CD4-positive, alpha-beta T cell treated with Interleukin-21 for 1 hour (primary cell): ENCODE results near the gene SIM1.

Experiments used
- DNase-seq: peaks from one replicate; pipeline ENCODE4 v3.0.0-alpha.2; 2020

SIM1 gene

GRCh38 chr6:100455230-100456124 lies 9.2 kb downstream of the SIM1 start:
- no peak for DNase-seq

DNA sequence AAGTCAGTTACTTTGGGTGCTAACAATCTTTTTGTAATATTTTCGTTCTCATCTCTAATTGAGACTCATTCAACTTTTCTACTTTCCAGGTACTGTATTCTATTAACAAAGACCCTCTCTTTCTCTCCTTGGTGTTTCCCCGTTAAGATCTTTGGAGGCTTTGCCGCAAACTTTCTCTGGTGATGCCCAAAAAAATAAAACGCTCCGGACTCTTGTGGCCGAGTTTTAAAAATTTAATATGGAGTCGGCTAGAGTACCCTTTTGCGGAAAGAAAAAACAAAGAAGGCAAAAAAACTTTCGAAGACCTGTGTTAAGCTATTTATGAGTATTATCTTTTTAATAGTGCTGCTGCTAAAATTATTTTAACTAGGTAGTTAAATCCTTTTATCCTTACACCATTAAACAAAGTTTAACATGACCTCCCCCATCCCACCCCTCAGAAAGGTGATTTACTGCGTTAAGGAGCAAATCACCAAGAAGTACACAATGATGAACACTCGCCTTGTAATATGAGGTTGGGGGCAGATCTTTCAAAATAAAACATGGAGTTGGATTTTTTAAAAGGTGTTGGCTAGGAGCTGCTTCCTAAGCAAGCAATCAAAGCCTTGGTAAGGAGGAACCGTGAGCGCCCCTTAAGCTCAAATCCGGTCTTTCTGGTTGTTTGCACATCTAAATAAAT lies 10.0 kb downstream of the SIM1 start:
- no peak for DNase-seq

GRCh38 chr6:100453701-100454521 lies 10.8 kb downstream of the SIM1 start:
- DNase-seq = no peak

DNA sequence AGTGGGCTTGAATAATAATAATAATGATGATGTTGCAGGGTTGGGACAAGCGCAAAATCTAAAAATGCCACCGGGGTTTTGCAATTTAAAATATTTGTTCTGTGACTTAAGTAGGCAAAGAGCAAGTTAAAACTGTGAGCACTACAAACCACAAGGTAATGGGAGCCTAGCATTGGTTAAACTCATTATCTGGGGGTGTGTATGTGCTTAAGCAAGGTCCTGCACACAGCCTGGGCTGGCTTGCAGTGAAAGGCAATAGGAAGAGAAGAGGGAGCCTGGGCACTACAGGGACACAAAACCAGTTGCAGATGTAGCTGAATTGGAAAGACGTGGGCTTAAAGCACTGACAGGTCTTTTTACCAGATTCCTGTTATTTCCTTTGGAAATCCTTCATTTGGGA lies 11.7 kb downstream of the SIM1 start:
- DNase-seq = no peak

- DNase-seq = no peak
These were observed 13.1 kb downstream of the SIM1 start for GRCh38 chr6:100451577-100451976.

DNA sequence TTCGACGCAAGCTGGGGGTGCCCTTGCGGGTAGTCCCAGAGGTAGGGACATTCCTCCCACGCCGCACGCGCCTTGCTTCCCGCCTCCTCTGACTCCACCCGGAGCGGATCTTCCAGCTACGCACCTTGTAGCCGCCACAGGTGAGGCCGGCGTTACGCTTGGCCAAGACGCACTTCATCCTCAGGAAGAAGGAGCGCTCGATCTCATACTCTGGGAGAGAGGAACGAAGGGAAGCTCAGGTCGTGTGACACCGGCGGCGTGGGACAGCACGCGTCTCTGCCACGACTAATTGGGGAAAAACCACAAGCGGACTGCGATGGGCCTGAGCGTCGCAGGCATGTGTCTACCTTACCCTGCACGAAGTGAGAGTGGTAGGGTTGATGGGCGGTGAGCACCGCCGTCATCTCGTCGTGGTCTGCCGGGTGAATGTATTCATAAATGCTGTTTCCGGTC lies 15.5 kb downstream of the SIM1 start:
- no peak for DNase-seq

DNA sequence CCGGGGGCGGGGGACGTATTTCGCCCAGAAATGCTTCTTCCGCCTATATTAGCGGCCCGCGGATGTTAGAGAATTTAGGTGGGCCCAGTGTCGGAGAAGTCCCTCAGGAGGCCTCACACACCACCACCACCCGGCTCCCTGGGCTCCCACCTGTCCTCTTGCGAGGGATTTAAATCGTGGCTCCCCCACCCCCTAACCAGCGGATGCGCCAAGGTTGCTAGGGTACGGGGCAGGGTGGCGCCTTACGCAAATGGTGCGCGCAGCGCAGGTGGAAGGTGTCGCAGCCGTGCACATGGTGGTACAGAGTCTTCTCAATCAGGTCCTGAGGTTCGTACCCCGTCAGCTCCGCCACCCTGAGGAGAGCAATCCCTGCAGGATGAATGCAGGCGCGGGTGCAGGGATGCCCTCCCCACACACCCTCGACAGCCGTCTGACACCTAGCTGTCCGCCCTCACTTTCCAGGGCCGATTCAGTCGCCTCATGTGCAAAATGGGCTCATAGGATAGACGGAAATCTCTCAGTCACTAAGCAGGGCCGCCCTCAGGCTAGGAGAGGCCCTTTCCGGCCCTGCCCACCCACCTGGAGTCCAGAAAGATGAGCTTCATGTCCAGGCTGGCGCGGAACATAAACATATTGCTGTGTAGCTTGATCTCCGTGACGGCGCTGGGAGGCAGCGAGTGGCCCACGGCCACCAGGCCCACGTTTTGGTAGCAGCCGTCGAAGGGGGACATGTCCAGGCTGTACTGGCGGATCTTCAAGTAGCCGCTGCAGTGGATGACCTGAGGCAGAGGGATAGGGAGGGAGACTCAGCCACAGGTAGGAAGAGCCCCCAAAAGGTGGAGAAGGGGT lies 16.6 kb downstream of the SIM1 start:
- no peak for DNase-seq

GRCh38 chr6:100447081-100447899 lies 17.4 kb downstream of the SIM1 start:
- no peak for DNase-seq

GRCh38 chr6:100446115-100447080 lies 18.3 kb downstream of the SIM1 start:
- DNase-seq = no peak

- no peak for DNase-seq
These were observed 19.2 kb downstream of the SIM1 start for GRCh38 chr6:100445512-100445911.

DNA sequence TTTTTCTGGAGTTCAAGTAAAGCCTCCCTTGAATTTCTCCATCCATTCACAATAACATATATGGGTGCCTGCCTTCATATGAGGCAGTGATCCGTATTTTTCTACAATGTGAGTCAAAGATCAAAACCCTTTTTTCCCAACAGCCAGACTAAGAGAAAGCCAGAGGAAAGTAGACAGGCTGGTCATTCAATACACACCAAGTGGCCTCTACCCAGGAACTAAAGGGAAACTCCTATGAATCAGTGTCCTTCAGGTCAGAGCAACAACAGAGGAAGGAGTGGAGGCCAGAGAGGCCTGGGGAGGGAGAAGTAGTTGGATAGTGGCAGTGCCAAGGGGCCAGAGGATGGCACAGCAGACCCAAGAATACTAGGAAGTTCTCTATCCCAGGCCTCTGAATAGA lies 23.8 kb downstream of the SIM1 start:
- DNase-seq = no peak

DNA sequence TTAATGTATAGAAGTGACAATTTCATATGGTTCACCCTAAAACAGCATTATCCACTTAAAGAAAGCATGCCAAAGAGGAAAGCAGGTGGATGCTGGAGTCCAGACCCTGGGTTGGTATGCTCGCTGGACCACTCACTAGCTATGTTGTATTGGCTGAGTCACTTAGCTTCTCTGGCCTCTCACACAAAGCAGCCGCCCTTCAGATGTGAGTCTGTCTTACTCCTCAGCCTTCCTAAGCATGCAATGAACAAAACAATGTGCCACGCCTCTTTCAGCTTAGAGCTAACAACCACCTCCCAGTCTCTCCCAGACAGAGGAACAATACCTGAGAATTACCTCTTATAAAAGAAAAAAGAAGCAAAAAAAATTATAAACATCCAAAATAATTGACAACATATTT lies 29.4 kb downstream of the SIM1 start:
- no peak for DNase-seq

DNA sequence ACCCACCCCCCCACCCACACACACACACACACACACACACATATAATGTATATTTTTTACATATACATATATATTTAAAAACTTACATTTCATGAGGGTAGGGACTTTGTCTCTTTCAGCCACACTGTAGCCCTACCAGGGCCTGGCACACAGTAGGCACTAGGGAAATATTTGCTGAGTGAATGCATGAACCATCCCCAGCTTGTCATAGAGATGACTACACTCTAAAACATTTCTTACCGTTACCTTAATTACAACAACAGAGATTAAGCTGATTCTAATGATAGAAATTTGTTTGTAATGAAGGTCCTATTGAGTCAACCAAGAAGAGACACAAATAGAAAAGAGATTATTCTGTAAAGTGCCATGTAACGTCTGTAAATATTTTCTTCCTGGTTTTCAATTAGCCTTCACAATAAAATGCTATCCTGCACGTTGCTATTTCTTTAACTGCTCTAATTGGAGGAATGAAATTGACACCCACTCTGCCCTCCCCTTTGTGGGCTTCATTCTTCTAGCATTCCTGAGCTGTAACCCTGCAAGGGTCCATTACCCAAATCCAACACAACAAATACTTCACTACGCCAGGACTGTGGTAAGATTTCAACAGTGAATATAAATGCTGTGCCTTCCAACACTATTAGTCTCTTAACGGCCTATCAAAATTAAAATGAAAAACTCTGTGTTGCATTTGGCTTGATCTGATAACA lies 30.8 kb downstream of the SIM1 start:
- DNase-seq = no peak

DNA sequence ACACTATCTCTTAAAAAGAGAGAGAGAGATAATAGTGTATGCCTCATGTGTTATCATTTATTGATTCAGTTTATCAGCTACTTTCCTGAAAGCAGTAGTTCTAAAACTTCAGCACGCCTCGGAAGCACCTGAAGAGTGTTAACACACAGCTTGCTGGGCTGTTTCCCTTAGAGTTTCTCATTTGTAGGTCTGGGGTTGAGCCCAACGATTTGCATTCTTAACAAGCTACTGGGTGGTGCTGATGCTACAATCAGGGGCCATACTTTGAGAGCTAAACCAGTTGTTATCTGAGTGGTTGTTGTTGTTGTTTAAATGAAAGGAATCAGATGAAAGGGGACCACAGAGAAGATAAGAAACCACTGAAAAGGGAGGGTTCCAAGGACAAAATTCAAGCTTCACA lies 32.6 kb downstream of the SIM1 start:
- DNase-seq = no peak

GRCh38 chr6:100430962-100431361 lies 33.8 kb downstream of the SIM1 start:
- no peak for DNase-seq

DNA sequence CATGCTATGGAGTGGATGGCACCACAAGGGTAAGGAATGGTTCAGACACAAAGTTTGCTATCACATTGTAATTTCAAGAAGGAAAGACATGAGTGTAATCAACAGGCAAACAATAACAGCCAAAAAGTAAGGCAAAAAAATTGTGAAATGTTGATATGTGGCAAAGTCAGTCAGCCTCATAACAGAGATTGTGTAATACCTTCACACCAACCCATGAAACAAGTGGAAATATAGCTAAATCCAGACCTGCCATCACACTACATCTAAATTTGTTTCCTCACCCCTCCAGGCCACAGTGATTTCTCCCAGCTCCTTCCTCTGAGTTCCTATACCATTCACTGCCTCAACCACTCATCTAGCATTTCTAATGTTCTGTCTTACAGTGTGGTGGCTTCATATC lies 37.3 kb downstream of the SIM1 start:
- no peak for DNase-seq

DNA sequence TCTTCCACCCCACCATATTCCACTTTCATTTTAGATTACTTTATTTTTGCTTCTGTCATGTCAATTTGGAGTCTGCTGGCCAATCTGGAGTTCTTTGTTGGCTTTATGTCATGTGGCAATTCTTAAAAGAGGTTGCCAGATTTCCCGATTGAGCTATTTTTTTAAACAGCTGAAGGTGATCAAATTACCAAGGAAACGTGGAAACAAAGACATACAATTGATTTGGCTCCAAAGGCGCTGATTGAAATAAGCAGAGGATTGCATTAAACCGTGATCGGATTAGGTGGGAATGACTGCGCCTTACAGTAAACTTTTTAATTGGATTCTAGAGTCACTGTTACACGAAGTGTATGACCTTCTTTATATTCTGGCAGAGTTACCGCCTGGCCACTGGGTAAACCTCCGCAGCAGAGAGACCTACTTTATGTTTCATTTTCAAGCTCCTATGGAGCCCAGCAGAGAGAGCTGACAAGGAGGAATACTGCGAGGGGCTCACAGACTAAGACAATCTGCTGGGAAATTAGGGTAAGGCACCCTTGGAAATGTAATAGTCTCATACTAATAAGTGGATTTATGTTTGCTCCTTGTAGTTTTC lies 37.9 kb downstream of the SIM1 start:
- DNase-seq = no peak

DNA sequence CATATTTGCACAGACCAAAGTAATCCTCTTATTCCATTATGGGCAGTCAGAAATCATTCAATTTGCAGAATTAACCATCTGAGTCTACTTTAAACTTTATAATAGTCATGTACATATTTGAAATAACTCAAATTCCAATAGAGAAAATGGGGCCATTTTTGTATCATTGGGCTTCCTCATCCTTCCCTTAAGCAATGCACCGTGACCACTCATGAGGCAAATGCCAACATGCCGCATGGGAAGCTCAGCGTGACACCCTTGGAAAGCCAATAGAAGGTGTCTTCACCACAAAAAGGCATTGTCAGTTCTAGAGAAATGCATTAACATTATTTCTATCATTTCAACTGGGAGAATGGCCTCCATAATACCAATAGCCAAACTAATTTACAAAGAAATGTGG lies 38.5 kb downstream of the SIM1 start:
- no peak for DNase-seq

DNA sequence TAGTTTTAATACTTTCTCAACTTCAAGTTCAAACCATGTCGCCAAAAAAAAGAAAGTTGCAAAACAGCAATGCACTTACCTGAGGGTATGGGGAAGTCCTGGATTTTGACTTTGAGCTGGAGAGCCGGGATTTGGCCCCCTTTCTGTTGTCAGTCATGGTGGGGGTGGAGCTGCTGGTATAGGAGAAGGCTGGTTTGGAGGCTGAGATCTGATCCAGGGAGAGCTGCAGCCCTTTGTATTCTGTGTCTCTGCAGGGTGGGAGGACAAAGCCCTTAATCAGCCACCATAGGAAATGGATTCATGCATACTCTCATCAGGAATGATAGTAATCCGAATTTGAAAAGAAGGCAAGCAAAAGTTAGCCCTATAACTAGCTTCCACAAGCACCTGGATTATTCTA lies 44.0 kb downstream of the SIM1 start:
- no peak for DNase-seq
